Esophagus squamous epithelium (tissue), 5 donors: ENCODE measurements around the gene SRGAP1. TPM values are rescaled to one million over a fixed set of nuclear protein-coding genes. Genes with fewer than 3 reads are reported as not detected.

Experiments
- DNase-seq: peaks from one replicate; lab custom pipeline; 2025; lab: John Stamatoyannopoulos, UW
- H3K27ac ChIP-seq, 4 donors: fragments of 200-600 bp; sonication (generic); one replicate each; pipeline ENCODE4 v1.5.1; 2016 to 2019; ENCODE audit warnings: mild to moderate bottlenecking in 1 of 4
- H3K27me3 ChIP-seq, 4 donors: fragments of 200-600 bp; sonication (generic); 1 replicate in 3 of 4; 2 replicates in 1 of 4; pipeline versions ENCODE4 v1.5.1 to v1.6.0; 2017 to 2021; ENCODE audit warnings: antibody characterized with exemption in 1 of 4
- H3K36me3 ChIP-seq, 3 donors: fragments of 200-600 bp; sonication (generic); one replicate each; pipeline ENCODE4 v1.5.1; 2016 to 2019
- H3K4me1 ChIP-seq, 3 donors: fragments of 200-600 bp; sonication (generic); one replicate each; pipeline ENCODE4 v1.5.1; 2017 to 2019
- H3K4me3 ChIP-seq, 4 donors: fragments of 200-600 bp; sonication (generic); 1 replicate in 3 of 4; 2 replicates in 1 of 4; pipeline ENCODE4 v1.5.1; 2016 to 2019; ENCODE audit warnings: mild to moderate bottlenecking in 2 of 4, moderate library complexity in 1 of 4
- H3K9me3 ChIP-seq, 3 donors: fragments of 200-600 bp; sonication (generic); one replicate each; pipeline ENCODE4 v1.5.1; 2016 to 2019
- CTCF ChIP-seq, 6 experiments: fragments of 450-650 bp in 4 of 6; fragments of 200-600 bp in 2 of 6; sonication (generic) in 2 of 6; IDR thresholded peaks; one replicate each; pipeline ENCODE4 v1.5.1; 2016 to 2019; ENCODE audit warnings: antibody characterized with exemption in 6 of 6, mild to moderate bottlenecking in 4 of 6, moderate library complexity in 4 of 6
- POLR2A ChIP-seq, 4 donors: fragments of 450-650 bp; IDR thresholded peaks; one replicate each; pipeline ENCODE4 v1.6.1; 2017; ENCODE audit warnings: antibody characterized with exemption in 4 of 4, mild to moderate bottlenecking in 4 of 4, moderate library complexity in 3 of 4
- WGBS, 2 donors: methylation state at CpG; one replicate each; pipeline ENCODE4 v1.1.5; 2018; 5-methylcytosine and 5-hydroxymethylcytosine counted together
- intact Hi-C: fragments of 100-400 bp; cut with DNase I; formaldehyde crosslinking; loops from one replicate; pipeline ENCODE4 v1.15.0; 2022
- total RNA-seq, 4 donors: library from RNA; depleted of rRNA; stranded (reverse); fragments of >200 nt; gene quantifications; one replicate each; pipeline ENCODE4 v1.1.0, GENCODE V29; 2016
- donor health status: DM: yes; HTN: yes; CAD: no.

Gene SRGAP1
- total RNA-seq, 4 donors from 2014 or later, result 2.0 to 5.3 (median 3.6) TPM

GRCh38 chr12:63998584-63998983 lies 154.1 kb downstream of the SRGAP1 start:
- no peak for DNase-seq
- TF ChIP-seq POLR2A (IDR thresholded peaks at IDR 0.05) (no peak), CTCF (IDR thresholded peaks at IDR 0.05) (no peak)
- H3K4me1 ChIP-seq, result no peaks in the 10 kb centered on the region
- intact Hi-C loops, result no loop called here
- no peaks in the 10 kb centered on the region for H3K9me3 ChIP-seq
- no peaks in the 10 kb centered on the region for H3K36me3 ChIP-seq
- H3K27me3 ChIP-seq, result no peaks in the 10 kb centered on the region
- no peak overlapping the region for H3K27ac ChIP-seq
- no peak overlapping the region for H3K4me3 ChIP-seq

DNA sequence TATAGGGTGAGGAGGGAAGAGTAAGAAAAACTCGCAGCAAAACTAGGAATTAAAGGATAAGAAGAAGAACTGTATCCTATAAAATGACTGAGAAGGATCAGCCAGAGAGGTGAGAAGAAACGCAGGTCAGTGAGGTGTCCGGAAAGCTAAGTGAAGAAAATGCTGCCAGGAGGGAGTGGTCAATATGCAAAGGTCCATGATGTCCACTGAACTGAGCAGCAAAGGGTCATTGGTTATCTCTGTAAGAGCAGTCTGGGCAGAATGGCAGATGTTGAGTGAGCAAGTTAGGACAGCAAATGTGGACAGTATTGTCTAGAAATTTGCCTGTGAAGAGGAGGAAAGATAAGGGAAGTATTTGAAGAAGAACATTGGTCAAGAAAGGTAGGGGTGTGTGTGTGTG lies 155.4 kb downstream of the SRGAP1 start:
- no peak for DNase-seq
- H3K4me3 ChIP-seq, result no peak overlapping the region
- TF ChIP-seq CTCF (IDR thresholded peaks at IDR 0.05) (no peak), POLR2A (IDR thresholded peaks at IDR 0.05) (no peak)
- no peaks in the 10 kb centered on the region for H3K4me1 ChIP-seq
- H3K9me3 ChIP-seq, result no peaks in the 10 kb centered on the region
- intact Hi-C loops, result no loop called here
- WGBS, 2 donors, result 89 to 90% methylated on average over 3 of the region's 3 CpGs
- no peaks in the 10 kb centered on the region for H3K27me3 ChIP-seq
- H3K27ac ChIP-seq, result no peak overlapping the region
- H3K36me3 ChIP-seq, result no peaks in the 10 kb centered on the region

DNA sequence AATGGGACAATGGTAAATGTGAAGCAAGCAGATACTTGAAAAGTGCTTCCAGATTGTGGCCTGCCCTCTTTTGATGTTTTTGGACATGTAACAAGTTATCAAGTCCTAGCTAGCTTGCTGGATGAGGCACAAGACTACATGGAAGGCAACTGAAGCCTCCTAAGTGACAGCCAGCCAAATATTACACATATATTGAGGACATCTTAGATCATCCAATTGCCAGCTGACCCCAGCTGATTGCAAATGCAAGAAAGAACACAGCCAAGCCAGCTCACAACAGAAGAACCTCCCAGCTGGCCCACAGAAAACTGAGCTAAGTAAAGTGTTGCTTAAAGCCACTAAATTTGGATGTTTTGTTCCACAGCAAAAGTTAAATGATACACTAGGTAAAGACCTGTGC lies 156.9 kb downstream of the SRGAP1 start:
- DNase-seq, result no peak
- TF ChIP-seq POLR2A (IDR thresholded peaks at IDR 0.05), result no peak
- TF ChIP-seq CTCF (IDR thresholded peaks at IDR 0.05), result no peak

GRCh38 chr12:64004641-64005040 lies 160.1 kb downstream of the SRGAP1 start:
- Histone ChIP-seq H3K36me3 (no peaks in the 10 kb centered on the region), H3K4me1 (no peaks in the 10 kb centered on the region), H3K9me3 (no peaks in the 10 kb centered on the region), H3K27ac (no peak overlapping the region), H3K27me3 (no peaks in the 10 kb centered on the region), H3K4me3 (no peak overlapping the region)
- TF ChIP-seq POLR2A (IDR thresholded peaks at IDR 0.05) (no peak), CTCF (IDR thresholded peaks at IDR 0.05) (no peak)
- intact Hi-C loops, result no loop called here
- 94 to 100% methylated on average over 3 of the region's 3 CpGs for WGBS, 2 donors
- no peak for DNase-seq

More for the DNA sequence above, 156.9 kb downstream of the SRGAP1 start:
- intact Hi-C loops, result no loop called here
- no peaks in the 10 kb centered on the region for H3K27me3 ChIP-seq
- no peaks in the 10 kb centered on the region for H3K4me1 ChIP-seq
- H3K27ac ChIP-seq, result no peak overlapping the region
- H3K36me3 ChIP-seq, result no peaks in the 10 kb centered on the region
- no peak overlapping the region for H3K4me3 ChIP-seq
- H3K9me3 ChIP-seq, result no peaks in the 10 kb centered on the region

DNA sequence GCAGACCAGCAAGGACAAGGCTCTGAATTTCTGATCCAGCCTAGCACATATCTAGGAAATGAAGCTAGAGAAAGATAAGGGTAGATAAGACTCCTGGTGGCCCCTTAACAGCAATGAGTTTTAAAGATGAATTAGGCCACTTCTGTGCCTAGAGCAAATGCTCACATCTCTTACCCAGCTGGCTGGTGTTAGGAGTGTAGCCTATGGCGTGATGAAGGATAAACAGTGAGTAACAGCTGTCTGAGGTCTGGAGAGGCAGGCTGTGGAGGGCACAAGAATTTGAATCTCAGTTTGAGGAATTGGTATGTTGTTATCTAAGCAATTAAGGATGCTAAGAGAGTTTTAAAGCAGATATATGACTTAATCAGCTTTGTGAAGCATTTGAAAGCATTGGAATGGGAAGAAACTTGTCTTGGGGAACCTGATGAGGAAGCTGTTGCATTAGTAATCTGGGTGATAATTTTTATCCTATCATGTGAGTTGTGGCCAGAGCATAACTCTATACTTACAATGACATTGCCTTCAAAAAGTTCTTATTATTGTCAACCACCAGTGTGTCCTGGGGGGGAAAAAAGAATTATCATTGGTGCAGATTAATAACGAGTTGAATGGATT lies 161.8 kb downstream of the SRGAP1 start:
- TF ChIP-seq POLR2A (IDR thresholded peaks at IDR 0.05), result no peak
- TF ChIP-seq CTCF (IDR thresholded peaks at IDR 0.05), result no peak

More for the DNA sequence above, 161.8 kb downstream of the SRGAP1 start:
- no peak for DNase-seq
- intact Hi-C loops, result no loop called here
- no peak overlapping the region for H3K4me3 ChIP-seq
- WGBS, 2 donors, result 38 to 55% methylated on average over 2 of the region's 2 CpGs
- H3K4me1 ChIP-seq, result no peaks in the 10 kb centered on the region
- no peaks in the 10 kb centered on the region for H3K27me3 ChIP-seq
- H3K36me3 ChIP-seq, result no peaks in the 10 kb centered on the region
- no peak overlapping the region for H3K27ac ChIP-seq
- H3K9me3 ChIP-seq, result no peaks in the 10 kb centered on the region
